GM23248 (cell line): ENCODE results near the gene ANP32B.

Experiments
- EZH2 ChIP-seq: fragments of 200-600 bp; sonication (generic); IDR thresholded peaks from 2 replicates; pipeline ENCODE4 v1.6.1; 2018; ENCODE audit warnings: antibody characterized with exemption, mild to moderate bottlenecking; ENCODE audit not compliant: insufficient read depth, poor library complexity, severe bottlenecking
- EZH2phosphoT487 ChIP-seq: fragments of 200-600 bp; sonication (generic); IDR thresholded peaks from 2 replicates; pipeline ENCODE4 v1.6.1; 2018; ENCODE audit warnings: antibody characterized with exemption, moderate library complexity, mild to moderate bottlenecking, low read depth; ENCODE audit not compliant: insufficient read depth

DNA sequence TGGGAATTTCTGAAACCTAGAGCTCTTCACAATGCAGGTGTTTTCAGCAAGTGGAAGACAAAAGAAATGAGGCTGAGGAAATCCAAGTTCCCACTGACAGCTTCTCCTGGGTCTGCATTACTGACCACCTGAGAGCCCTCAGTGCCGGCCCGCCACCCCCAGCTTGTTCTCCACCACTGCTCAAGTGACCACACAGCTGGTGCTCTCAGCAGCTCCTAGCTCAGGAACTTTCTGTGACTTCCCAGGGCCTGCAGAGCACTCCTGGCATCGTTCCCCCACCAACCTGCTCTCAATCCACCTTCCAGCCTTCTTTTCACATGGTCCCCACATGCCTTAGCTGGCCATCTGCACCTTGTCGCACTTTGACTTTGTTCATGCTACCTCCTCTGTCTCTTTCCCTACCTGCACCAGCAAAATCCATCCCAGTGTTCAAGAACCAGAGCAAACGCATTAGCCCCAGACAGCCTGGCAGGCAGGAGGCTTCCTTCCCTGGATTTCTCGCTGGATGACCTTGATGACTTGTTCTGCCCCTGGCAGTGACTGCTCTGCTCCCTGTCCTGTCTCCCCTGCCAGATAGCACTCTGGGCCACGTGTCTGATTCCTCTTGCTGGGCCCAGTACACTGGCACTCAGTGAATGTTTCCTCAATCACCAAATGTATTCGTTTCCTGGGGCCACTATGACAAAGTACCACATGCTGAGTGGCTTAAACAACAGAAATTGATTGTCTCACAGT lies 38.3 kb downstream of the ANP32B start:
- TF ChIP-seq EZH2phosphoT487 (no peak), EZH2 (no peak)
